HFF-Myc (cell line): ENCODE results near the gene SORCS2.

Experiments
- DNase-seq: peaks from one replicate; pipeline ENCODE4 v3.0.0-alpha.2; 2011; ENCODE audit warnings: low read depth; ENCODE audit errors: extremely low read depth
- H3K4me3 ChIP-seq: replicated peaks from 2 replicates; pipeline ENCODE4 v1.5.1; 2011; ENCODE audit warnings: low read depth, mild to moderate bottlenecking, control low read depth, low read length
- CTCF ChIP-seq: IDR thresholded peaks from 2 replicates; pipeline ENCODE4 v1.5.1; 2012; ENCODE audit warnings: mild to moderate bottlenecking, low read depth, low read length, control low read depth; ENCODE audit errors: missing control alignments

Gene SORCS2

DNA sequence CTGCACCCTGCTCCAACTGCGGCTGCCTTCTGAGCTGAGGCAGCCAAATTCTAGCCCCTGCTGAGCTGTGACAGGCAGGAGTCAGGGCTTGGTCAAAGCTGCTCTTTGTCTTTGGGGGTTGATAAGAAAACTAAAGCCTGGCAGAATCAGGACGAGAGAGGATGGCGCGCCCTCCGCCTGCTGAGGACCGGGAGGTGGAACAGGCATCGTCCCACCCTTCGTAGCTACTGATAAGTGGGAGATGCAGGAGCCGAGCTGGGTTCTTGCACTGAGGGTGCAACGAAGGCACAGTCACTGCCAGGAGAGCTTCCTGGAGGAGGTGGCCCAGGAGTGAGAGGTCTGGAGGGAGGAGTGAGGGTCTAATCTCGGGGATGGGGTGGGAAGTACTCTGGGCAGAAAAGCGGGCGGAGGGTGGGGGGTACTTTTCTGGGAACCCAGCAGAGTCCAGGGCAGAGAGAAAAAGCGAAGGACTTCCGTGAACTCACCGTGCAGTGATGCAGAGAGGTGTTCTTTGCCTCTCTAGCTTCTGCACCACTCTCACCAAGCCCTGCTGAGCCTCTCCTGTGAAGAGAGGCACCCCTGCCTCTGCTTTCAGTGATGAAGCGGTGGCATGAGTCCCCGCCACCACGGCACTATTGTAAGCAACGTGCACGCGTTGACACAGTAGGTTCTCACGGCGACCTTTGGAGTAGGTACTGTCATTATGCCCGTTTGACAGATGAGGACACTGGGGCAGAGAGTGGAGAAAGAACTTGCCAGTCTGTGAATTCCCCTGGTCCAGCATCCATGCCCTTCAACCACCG, 107.8 kb downstream of the SORCS2 start:
- DNase-seq = no peak
- TF ChIP-seq CTCF = no peak
- no peak overlapping the region for H3K4me3 ChIP-seq

DNA sequence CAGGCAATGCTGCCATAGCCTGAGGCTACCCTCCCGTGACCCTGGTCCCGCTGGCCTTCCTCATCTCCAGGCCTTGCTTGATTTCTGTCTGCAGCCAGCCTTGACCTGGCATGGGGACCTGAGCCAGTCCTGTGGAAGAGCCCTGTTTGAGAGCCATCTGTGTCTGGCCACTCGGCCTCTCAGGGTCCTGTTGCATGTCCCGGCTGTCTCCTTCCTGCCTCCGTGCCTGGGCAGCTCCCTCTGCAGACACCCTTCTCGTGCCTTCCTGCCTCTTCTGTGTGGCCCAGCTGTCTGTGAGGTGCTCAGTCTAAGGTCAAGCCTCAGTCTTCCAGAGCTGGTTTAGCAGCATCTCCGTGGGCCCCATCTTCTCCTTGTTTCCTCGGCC, 108.4 kb downstream of the SORCS2 start:
- no peak for DNase-seq
- H3K4me3 ChIP-seq = no peak overlapping the region
- TF ChIP-seq CTCF = no peak

GRCh38 chr4:7301126-7301785, 108.9 kb downstream of the SORCS2 start:
- H3K4me3 ChIP-seq = no peak overlapping the region
- no peak for TF ChIP-seq CTCF
- no peak for DNase-seq

GRCh38 chr4:7301846-7302630, 109.7 kb downstream of the SORCS2 start:
- no peak for DNase-seq
- no peak for TF ChIP-seq CTCF
- H3K4me3 ChIP-seq = no peak overlapping the region

- no peak for DNase-seq
- no peak for TF ChIP-seq CTCF
- no peak overlapping the region for H3K4me3 ChIP-seq
Measured at GRCh38 chr4:7302781-7303404, 110.6 kb downstream of the SORCS2 start.

DNA sequence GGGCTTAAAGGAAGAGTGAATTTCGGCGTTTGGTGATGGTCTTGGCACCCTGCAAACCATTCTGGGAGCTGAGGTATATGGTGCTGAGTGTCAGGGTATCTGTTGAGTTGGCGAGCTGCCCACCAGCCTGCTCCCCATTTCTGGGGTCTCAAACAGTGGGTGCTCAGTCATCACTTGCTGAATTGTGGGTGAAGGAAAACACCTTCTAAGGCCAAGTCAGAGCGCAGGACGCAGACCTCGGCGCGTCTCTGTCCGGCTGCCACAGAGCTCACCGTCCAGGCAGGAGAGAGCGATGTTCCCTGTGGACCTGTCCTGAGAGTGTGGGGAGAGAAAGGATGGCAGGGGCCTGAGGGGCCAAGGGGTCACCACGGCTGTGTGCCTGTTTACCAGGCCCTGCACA, 111.2 kb downstream of the SORCS2 start:
- DNase-seq = no peak
- TF ChIP-seq CTCF = no peak
- no peak overlapping the region for H3K4me3 ChIP-seq
